ENCODE results near the gene STRBP. TPM values are rescaled to one million over a fixed set of nuclear protein-coding genes. Genes with fewer than 3 reads are reported as not detected.
"Not testable (repeated sequence)": the region's sequence is repeated elsewhere in the genome, so short reads cannot be mapped to it uniquely, and the experiment has no call there.

The STRBP gene
- total RNA-seq, 1 donor from 2014 or later = 9.1 TPM

- H3K36me3 ChIP-seq = no peaks in the 10 kb centered on the region
- no peak overlapping the region for H3K4me3 ChIP-seq
- no peaks in the 10 kb centered on the region for H3K27me3 ChIP-seq
- TF ChIP-seq POLR2AphosphoS5 (IDR thresholded peaks at IDR 0.05; ENCODE audit: insufficient read depth in 1 of 2, low read depth in 1 of 2) = no peak
- no peak for TF ChIP-seq POLR2A (IDR thresholded peaks at IDR 0.05)
- TF ChIP-seq CTCF (IDR thresholded peaks at IDR 0.05) = no peak
- no peak for DNase-seq (ENCODE audit: extremely low spot score in 2 of 2)
- H3K4me1 ChIP-seq = no peaks in the 10 kb centered on the region
- intact Hi-C loops (cut with DNase I) = no loop called here
- H3K9me3 ChIP-seq = no peaks in the 10 kb centered on the region
- H3K27ac ChIP-seq = no peak overlapping the region
Measured at GRCh38 chr9:123194023-123194422, 74.4 kb downstream of the STRBP start.

GRCh38 chr9:123191680-123192079, 76.7 kb downstream of the STRBP start:
- Histone ChIP-seq H3K4me3 (no peak overlapping the region), H3K4me1 (no peaks in the 10 kb centered on the region), H3K27me3 (no peaks in the 10 kb centered on the region)

GRCh38 chr9:123191260-123191659, 77.1 kb downstream of the STRBP start:
- H3K9me3 ChIP-seq = no peaks in the 10 kb centered on the region
- H3K4me3 ChIP-seq = no peak overlapping the region
- no peak overlapping the region for H3K27ac ChIP-seq
- no peaks in the 10 kb centered on the region for H3K4me1 ChIP-seq
- no peak for DNase-seq (ENCODE audit: extremely low spot score in 2 of 2)
- H3K27me3 ChIP-seq = no peaks in the 10 kb centered on the region
- intact Hi-C loops (cut with DNase I) = no loop called here
- H3K36me3 ChIP-seq = no peaks in the 10 kb centered on the region
- no peak for TF ChIP-seq POLR2AphosphoS5 (IDR thresholded peaks at IDR 0.05; ENCODE audit: insufficient read depth in 1 of 2, low read depth in 1 of 2)
- TF ChIP-seq CTCF (IDR thresholded peaks at IDR 0.05) = no peak
- TF ChIP-seq POLR2A (IDR thresholded peaks at IDR 0.05) = no peak

More at GRCh38 chr9:123191680-123192079, 76.7 kb downstream of the STRBP start:
- no peak for DNase-seq (ENCODE audit: extremely low spot score in 2 of 2)
- H3K36me3 ChIP-seq = no peaks in the 10 kb centered on the region
- H3K9me3 ChIP-seq = no peaks in the 10 kb centered on the region
- intact Hi-C loops (cut with DNase I) = no loop called here
- H3K27ac ChIP-seq = no peak overlapping the region
- no peak for TF ChIP-seq POLR2AphosphoS5 (IDR thresholded peaks at IDR 0.05; ENCODE audit: insufficient read depth in 1 of 2, low read depth in 1 of 2)
- no peak for TF ChIP-seq POLR2A (IDR thresholded peaks at IDR 0.05)
- no peak for TF ChIP-seq CTCF (IDR thresholded peaks at IDR 0.05)

GRCh38 chr9:123187131-123187530, 81.3 kb downstream of the STRBP start:
- no peaks in the 10 kb centered on the region for H3K36me3 ChIP-seq
- DNase-seq (ENCODE audit: extremely low spot score in 2 of 2) = no peak
- no peaks in the 10 kb centered on the region for H3K27me3 ChIP-seq
- intact Hi-C loops (cut with DNase I) = no loop called here
- no peaks in the 10 kb centered on the region for H3K9me3 ChIP-seq
- no peak overlapping the region for H3K27ac ChIP-seq
- no peaks in the 10 kb centered on the region for H3K4me1 ChIP-seq
- TF ChIP-seq POLR2A (IDR thresholded peaks at IDR 0.05) = no peak
- no peak for TF ChIP-seq POLR2AphosphoS5 (IDR thresholded peaks at IDR 0.05; ENCODE audit: insufficient read depth in 1 of 2, low read depth in 1 of 2)
- no peak for TF ChIP-seq CTCF (IDR thresholded peaks at IDR 0.05)
- H3K4me3 ChIP-seq = no peak overlapping the region

DNA sequence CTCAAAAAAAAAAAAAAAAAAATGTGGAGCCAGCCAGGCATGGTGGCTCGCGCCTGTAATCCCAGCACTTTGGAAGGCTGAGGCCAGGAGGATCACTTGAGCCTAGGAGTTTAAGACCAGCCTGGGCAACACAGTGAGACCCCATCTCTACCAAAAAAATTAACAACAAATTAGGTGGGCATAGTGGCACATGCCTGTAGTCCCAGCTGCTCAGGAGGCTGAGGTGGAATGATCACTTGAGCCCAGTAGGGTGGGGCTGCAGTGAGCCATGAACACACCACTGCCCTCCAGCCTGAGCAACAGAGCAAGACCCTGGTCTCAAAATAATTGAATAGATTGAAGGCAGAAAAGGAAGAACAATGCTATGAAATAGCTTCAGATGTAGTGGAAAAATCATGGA, 82.4 kb downstream of the STRBP start:
- H3K4me1 ChIP-seq; H3K9me3 ChIP-seq; DNase-seq (ENCODE audit: extremely low spot score in 2 of 2); H3K4me3 ChIP-seq; H3K27me3 ChIP-seq; intact Hi-C loops (cut with DNase I); H3K36me3 ChIP-seq; H3K27ac ChIP-seq: not testable (repeated sequence)

DNA sequence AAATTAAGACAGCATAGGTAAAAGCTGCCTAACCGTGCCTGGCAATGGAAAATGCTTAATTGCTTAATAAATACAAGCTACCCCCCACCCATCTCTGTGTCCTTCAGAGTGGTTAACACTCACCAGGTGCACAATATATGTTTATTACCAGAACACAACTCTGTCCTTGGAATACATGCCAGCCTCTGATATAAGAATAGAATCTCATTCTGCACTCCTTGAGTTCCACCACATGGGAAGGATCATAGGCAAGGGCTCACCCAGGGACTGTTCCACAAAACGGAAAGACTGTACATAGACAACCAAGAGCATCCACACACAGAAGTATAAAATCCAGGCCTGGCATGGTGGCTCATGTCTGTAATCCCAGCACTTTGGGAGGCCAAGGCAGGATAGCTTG, 91.4 kb downstream of the STRBP start:
- intact Hi-C loops (cut with DNase I) = no loop called here

More for the DNA sequence above, 91.4 kb downstream of the STRBP start:
- Histone ChIP-seq H3K27ac (no peak overlapping the region), H3K4me1 (no peaks in the 10 kb centered on the region), H3K9me3 (no peaks in the 10 kb centered on the region), H3K36me3 (no peaks in the 10 kb centered on the region), H3K27me3 (no peaks in the 10 kb centered on the region), H3K4me3 (no peak overlapping the region)
- DNase-seq (ENCODE audit: extremely low spot score in 2 of 2) = no peak
- TF ChIP-seq POLR2A (IDR thresholded peaks at IDR 0.05) = no peak
- TF ChIP-seq CTCF (IDR thresholded peaks at IDR 0.05) = no peak
- no peak for TF ChIP-seq POLR2AphosphoS5 (IDR thresholded peaks at IDR 0.05; ENCODE audit: insufficient read depth in 1 of 2, low read depth in 1 of 2)
